Measurements from ENCODE around the gene KCNS3.

The KCNS3 gene

GRCh38 chr2:17877811-17878280 lies 621 bp upstream of the KCNS3 start:
- peaks cover 9 to 14% of the 10 kb centered on the region in 2 experiments for H3K4me1 ChIP-seq (ENCODE audit: control insufficient read depth in 1 of 2, insufficient read depth in 1 of 2, low read depth in 1 of 2, low read length in 1 of 2)
- no peaks in the 10 kb centered on the region for H3K9me3 ChIP-seq
- TF ChIP-seq, protein P1, sequence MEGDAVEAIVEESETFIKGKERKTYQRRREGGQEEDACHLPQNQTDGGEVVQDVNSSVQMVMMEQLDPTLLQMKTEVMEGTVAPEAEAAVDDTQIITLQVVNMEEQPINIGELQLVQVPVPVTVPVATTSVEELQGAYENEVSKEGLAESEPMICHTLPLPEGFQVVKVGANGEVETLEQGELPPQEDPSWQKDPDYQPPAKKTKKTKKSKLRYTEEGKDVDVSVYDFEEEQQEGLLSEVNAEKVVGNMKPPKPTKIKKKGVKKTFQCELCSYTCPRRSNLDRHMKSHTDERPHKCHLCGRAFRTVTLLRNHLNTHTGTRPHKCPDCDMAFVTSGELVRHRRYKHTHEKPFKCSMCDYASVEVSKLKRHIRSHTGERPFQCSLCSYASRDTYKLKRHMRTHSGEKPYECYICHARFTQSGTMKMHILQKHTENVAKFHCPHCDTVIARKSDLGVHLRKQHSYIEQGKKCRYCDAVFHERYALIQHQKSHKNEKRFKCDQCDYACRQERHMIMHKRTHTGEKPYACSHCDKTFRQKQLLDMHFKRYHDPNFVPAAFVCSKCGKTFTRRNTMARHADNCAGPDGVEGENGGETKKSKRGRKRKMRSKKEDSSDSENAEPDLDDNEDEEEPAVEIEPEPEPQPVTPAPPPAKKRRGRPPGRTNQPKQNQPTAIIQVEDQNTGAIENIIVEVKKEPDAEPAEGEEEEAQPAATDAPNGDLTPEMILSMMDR (IDR thresholded peaks at IDR 0.05): no peak
- no peak overlapping the region for H3K27ac ChIP-seq
- H3K27me3 ChIP-seq: peaks cover 95% of the 10 kb centered on the region
- peak overlapping the region; percentile 14 to 23 for H3K4me3 ChIP-seq (ENCODE audit: low read depth in 1 of 2, low read length in 1 of 2)
- no peaks in the 10 kb centered on the region for H3K36me3 ChIP-seq

DNA sequence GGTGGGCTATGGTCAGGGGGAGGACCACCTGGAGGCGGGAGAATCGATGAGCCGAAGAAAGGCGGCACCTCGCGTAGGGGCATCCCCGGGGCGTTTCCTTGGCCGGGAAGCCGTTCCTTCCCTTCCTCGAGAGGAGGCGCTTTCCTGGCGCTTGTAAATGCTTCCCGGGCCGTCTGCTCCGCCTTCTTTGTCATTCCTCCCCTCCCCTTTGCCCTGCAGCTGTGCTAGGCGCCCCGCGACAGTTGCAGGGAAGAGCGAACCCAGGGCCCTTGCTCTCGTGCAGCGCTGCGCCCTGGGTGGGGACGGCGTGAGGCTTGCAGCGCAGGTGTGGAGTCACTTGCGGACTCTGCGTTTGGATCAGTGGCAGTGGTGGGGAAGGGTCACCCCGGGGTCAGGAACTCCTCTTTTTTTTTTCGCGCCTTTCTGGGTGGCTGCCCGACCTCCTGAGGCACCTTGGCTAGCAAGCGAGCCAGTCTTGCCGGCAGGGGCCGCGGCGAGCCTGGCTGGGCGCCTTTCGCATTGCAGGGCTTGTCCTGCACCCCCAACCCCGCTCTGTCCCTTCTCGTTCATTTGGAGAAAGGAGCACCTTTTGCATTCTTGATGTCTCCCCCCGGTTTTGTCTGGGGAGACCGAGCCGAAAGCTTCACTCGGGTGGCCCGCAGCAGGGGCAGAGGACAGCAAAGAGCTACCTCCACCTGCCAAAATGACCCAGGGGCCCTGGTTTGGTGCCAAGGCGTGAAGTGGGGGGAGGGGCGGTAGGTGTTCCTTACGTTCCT lies 858 bp downstream of the KCNS3 start:
- no peaks in the 10 kb centered on the region for H3K9me3 ChIP-seq
- H3K4me3 ChIP-seq (ENCODE audit: low read depth in 1 of 2, low read length in 1 of 2): peak overlapping the region in 1 of 2 experiments; percentile 35
- peaks cover 90% of the 10 kb centered on the region for H3K27me3 ChIP-seq
- H3K36me3 ChIP-seq: no peaks in the 10 kb centered on the region
- peaks cover 9 to 14% of the 10 kb centered on the region in 2 experiments for H3K4me1 ChIP-seq (ENCODE audit: control insufficient read depth in 1 of 2, insufficient read depth in 1 of 2, low read depth in 1 of 2, low read length in 1 of 2)
- H3K27ac ChIP-seq: no peak overlapping the region
- TF ChIP-seq, protein P1 (IDR thresholded peaks at IDR 0.05): no peak

- no peaks in the 10 kb centered on the region for H3K36me3 ChIP-seq
- TF ChIP-seq, protein P1 (IDR thresholded peaks at IDR 0.05): no peak
- H3K4me3 ChIP-seq (ENCODE audit: low read depth in 1 of 2, low read length in 1 of 2): no peak overlapping the region
- no peaks in the 10 kb centered on the region for H3K9me3 ChIP-seq
- H3K27ac ChIP-seq: no peak overlapping the region
- H3K27me3 ChIP-seq: peaks cover 84% of the 10 kb centered on the region
- H3K4me1 ChIP-seq (ENCODE audit: control insufficient read depth in 1 of 2, insufficient read depth in 1 of 2, low read depth in 1 of 2, low read length in 1 of 2): peaks cover 9 to 14% of the 10 kb centered on the region in 2 experiments
Observed at GRCh38 chr2:17879913-17880274, 1.4 kb downstream of the KCNS3 start.

GRCh38 chr2:17892770-17893534 lies 14.5 kb downstream of the KCNS3 start:
- no peak overlapping the region for H3K27ac ChIP-seq
- TF ChIP-seq, protein P1 (IDR thresholded peaks at IDR 0.05): no peak
- H3K4me1 ChIP-seq (ENCODE audit: control insufficient read depth in 1 of 2, insufficient read depth in 1 of 2, low read depth in 1 of 2, low read length in 1 of 2): no peaks in the 10 kb centered on the region
- H3K9me3 ChIP-seq: no peaks in the 10 kb centered on the region
- no peak overlapping the region for H3K4me3 ChIP-seq (ENCODE audit: low read depth in 1 of 2, low read length in 1 of 2)
- H3K36me3 ChIP-seq: no peaks in the 10 kb centered on the region
- no peaks in the 10 kb centered on the region for H3K27me3 ChIP-seq

GRCh38 chr2:17894005-17894404 lies 15.5 kb downstream of the KCNS3 start:
- no peak overlapping the region for H3K4me3 ChIP-seq (ENCODE audit: low read depth in 1 of 2, low read length in 1 of 2)
- H3K36me3 ChIP-seq: no peaks in the 10 kb centered on the region
- no peak overlapping the region for H3K27ac ChIP-seq
- H3K9me3 ChIP-seq: no peaks in the 10 kb centered on the region
- no peaks in the 10 kb centered on the region for H3K27me3 ChIP-seq
- TF ChIP-seq, protein P1 (IDR thresholded peaks at IDR 0.05): no peak
- no peaks in the 10 kb centered on the region for H3K4me1 ChIP-seq (ENCODE audit: control insufficient read depth in 1 of 2, insufficient read depth in 1 of 2, low read depth in 1 of 2, low read length in 1 of 2)

All from neutrophil (primary cell).